HepG2 (cell line): ENCODE results near the gene NOC2L. TPM values are rescaled to one million over a fixed set of nuclear protein-coding genes. Genes with fewer than 3 reads are reported as not detected.
A peak's percentile ranks its signal among the peaks of the same experiment; 100 is the strongest.

Experiments
- BHLHE40 ChIP-seq: IDR thresholded peaks from 2 replicates; pipeline ENCODE4 v1.6.1; 2011; ENCODE audit warnings: low read length, improper control_type of control experiment
- DZIP1 ChIP-seq: sonication (generic); formaldehyde crosslinking; IDR thresholded peaks from 2 replicates; pipeline ENCODE4 v1.5.0; 2020; ENCODE audit warnings: mild to moderate bottlenecking, missing genetic modification reagents
- HMG20A ChIP-seq: IDR thresholded peaks from 2 replicates; pipeline ENCODE4 v1.6.1; 2016; ENCODE audit warnings: borderline replicate concordance
- NR2C2 ChIP-seq: sonication (generic); formaldehyde crosslinking; IDR thresholded peaks from 2 replicates; pipeline ENCODE4 v1.4.0; 2020; ENCODE audit warnings: missing genetic modification reagents, mild to moderate bottlenecking, moderate library complexity, borderline replicate concordance
- POGK ChIP-seq: sonication (generic); formaldehyde crosslinking; conservative IDR thresholded peaks from 2 replicates; pipeline ENCODE4 v1.8.0; 2022; ENCODE audit warnings: mild to moderate bottlenecking, moderate library complexity, missing genetic modification reagents
- PRMT3 ChIP-seq: sonication (generic); formaldehyde crosslinking; IDR thresholded peaks from 2 replicates; pipeline ENCODE4 v1.8.1; 2022; ENCODE audit warnings: low read depth, mild to moderate bottlenecking, moderate library complexity, missing genetic modification reagents, borderline replicate concordance
- SOX13 ChIP-seq, 3 experiments: fragments of 450-650 bp in 1 of 3; sonication (generic) in 1 of 3; formaldehyde crosslinking in 1 of 3; IDR thresholded peaks in 2 of 3; conservative IDR thresholded peaks in 1 of 3; 2 replicates each; pipeline versions ENCODE4 v1.5.0 to v1.6.1; 2016 to 2020; ENCODE audit warnings: antibody characterized with exemption in 1 of 3, mild to moderate bottlenecking in 1 of 3, missing compliant biosample characterization in 1 of 3, missing genetic modification reagents in 1 of 3, moderate library complexity in 1 of 3
- ZNF160 ChIP-seq: sonication (generic); formaldehyde crosslinking; IDR thresholded peaks from 2 replicates; pipeline ENCODE4 v1.8.0; 2022; ENCODE audit warnings: mild to moderate bottlenecking, inconsistent platforms, missing genetic modification reagents
- ZNF614 ChIP-seq: IDR thresholded peaks from 2 replicates; pipeline ENCODE4 v1.6.1; 2018; ENCODE audit warnings: missing biosample characterization, missing genetic modification reagents, inconsistent platforms, borderline replicate concordance
- ZNF788 ChIP-seq: sonication (generic); formaldehyde crosslinking; IDR thresholded peaks from 2 replicates; pipeline ENCODE4 v1.5.0; 2020; ENCODE audit warnings: mild to moderate bottlenecking, missing genetic modification reagents, borderline replicate concordance
- polyA plus RNA-seq, 8 experiments: library from polyadenylated mRNA; depleted of rRNA in 3 of 8; stranded (reverse) in 7 of 8; unstranded in 1 of 8; fragments of >200 nt; fragmentation: Illumina TruSeq in 4 of 8; extraction: Trizol in 4 of 8; gene quantifications; 2 replicates each; pipeline versions ENCODE4 v1.2.1 to v1.2.3, GENCODE V29; 2011 to 2016; ENCODE audit warnings: low read depth in 4 of 8, missing spikeins in 1 of 8, mixed read lengths in 1 of 8; ENCODE audit not compliant: insufficient read depth in 1 of 8
- total RNA-seq, 5 experiments: library from RNA; depleted of rRNA; stranded (reverse); fragments of >200 nt; fragmentation: Illumina TruSeq; extraction: Trizol; gene quantifications; 2 replicates each; pipeline ENCODE4 v1.2.3, GENCODE V29; 2016; ENCODE audit warnings: low read depth in 1 of 5
- TF ChIP-seq, protein P1 (sequence below), 2 experiments: fragments of 450-650 bp in 1 of 2; sonication (generic) in 1 of 2; formaldehyde crosslinking in 1 of 2; IDR thresholded peaks; 2 replicates each; pipeline versions ENCODE4 v1.6.1 to v1.8.0; 2016 to 2022; ENCODE audit warnings: antibody characterized with exemption in 1 of 2, mild to moderate bottlenecking in 1 of 2, missing genetic modification reagents in 1 of 2

NOC2L gene
- total and polyA plus RNA-seq, 2 of the 13 experiments (the other 11 are each of a cell fraction or from before 2014, with no cell fraction given), result 32.0 to 103 TPM

DNA sequence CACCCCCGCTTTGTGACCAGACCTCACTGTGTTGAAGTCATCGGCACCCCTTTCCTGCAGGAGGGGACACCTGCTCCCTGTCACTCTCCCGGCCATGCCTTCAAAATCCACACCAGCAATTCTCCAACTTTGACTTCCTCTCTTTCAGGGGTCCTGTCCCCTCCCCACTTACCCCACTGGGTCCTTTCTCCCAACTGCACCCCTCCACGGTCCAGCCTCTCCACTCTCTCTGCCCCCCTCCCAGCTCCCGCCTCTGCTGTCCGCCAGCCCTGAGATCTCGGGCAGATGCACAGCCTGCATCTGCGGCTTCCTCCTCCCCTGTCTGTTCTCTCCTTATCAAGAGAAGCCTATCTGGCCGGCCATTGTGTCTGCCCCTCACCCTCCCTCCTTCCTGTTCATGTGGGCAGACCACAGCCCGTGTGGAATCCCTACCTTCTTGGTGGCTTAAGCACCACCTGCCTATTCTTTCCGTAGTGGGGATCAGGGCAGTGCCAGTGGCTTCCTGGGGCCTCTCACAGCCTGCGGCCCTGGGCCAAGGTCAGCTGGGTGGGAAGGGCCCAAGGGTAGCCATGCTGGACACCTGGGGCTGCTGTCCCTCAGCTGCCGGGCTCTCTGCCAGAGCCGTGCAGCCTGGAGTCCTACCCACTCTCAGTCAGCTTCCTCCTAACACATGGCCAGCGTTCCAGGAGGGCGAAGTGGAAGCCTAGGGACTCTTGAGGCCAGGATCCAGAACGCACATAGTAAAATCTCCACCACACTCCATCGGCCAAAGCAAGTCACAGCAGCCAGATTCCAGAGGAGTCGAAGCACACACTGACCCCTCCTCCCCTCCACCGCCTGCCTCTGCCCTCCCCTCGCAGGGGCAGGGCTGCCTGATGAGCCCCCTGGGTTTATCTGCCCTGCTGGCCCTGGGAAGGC lies 46.0 kb upstream of the NOC2L start (continued):
- TF ChIP-seq, protein P1, sequence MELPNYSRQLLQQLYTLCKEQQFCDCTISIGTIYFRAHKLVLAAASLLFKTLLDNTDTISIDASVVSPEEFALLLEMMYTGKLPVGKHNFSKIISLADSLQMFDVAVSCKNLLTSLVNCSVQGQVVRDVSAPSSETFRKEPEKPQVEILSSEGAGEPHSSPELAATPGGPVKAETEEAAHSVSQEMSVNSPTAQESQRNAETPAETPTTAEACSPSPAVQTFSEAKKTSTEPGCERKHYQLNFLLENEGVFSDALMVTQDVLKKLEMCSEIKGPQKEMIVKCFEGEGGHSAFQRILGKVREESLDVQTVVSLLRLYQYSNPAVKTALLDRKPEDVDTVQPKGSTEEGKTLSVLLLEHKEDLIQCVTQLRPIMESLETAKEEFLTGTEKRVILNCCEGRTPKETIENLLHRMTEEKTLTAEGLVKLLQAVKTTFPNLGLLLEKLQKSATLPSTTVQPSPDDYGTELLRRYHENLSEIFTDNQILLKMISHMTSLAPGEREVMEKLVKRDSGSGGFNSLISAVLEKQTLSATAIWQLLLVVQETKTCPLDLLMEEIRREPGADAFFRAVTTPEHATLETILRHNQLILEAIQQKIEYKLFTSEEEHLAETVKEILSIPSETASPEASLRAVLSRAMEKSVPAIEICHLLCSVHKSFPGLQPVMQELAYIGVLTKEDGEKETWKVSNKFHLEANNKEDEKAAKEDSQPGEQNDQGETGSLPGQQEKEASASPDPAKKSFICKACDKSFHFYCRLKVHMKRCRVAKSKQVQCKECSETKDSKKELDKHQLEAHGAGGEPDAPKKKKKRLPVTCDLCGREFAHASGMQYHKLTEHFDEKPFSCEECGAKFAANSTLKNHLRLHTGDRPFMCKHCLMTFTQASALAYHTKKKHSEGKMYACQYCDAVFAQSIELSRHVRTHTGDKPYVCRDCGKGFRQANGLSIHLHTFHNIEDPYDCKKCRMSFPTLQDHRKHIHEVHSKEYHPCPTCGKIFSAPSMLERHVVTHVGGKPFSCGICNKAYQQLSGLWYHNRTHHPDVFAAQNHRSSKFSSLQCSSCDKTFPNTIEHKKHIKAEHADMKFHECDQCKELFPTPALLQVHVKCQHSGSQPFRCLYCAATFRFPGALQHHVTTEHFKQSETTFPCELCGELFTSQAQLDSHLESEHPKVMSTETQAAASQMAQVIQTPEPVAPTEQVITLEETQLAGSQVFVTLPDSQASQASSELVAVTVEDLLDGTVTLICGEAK (IDR thresholded peaks at IDR 0.05), result no peak
- TF ChIP-seq, protein P1 (CRISPR knock-in tag; IDR thresholded peaks at IDR 0.05), result peak; percentile 70; the same call in 1 of the 2 replicates
- peak; percentile 17; the same call in 1 of the 2 replicates for TF ChIP-seq HMG20A (CRISPR knock-in tag)
- peak; percentile 70; the same call in 1 of the 2 replicates for TF ChIP-seq PRMT3
- 0 out of 2 replicates have a peak, but pooled peaks have one; percentile 45 for TF ChIP-seq POGK (CRISPR knock-in tag)
- TF ChIP-seq ZNF614 (CRISPR knock-in tag), result 0 out of 2 replicates have a peak, but pooled peaks have one; percentile 18
- no peak for TF ChIP-seq SOX13 (IDR thresholded peaks at IDR 0.05)
- TF ChIP-seq SOX13 (CRISPR knock-in tag; conservative IDR thresholded peaks at IDR 0.05 in 1 of 2, IDR thresholded peaks at IDR 0.05 in 1 of 2), result peak in 1 of 2 experiments; percentile 25; a peak in 1 of 4 replicates
- 0 out of 2 replicates have a peak, but pooled peaks have one; percentile 33 for TF ChIP-seq NR2C2 (CRISPR knock-in tag)
- no peak for TF ChIP-seq BHLHE40
- TF ChIP-seq ZNF788 (CRISPR knock-in tag), result peak; percentile 59; the same call in 1 of the 2 replicates
- no peak for TF ChIP-seq ZNF160 (CRISPR knock-in tag)
- 0 out of 2 replicates have a peak, but pooled peaks have one; percentile 44 for TF ChIP-seq DZIP1 (CRISPR knock-in tag)
